DOHH2 (cell line): ENCODE results near the gene DMAC2.

ENCODE experiments used
- H3F3A ChIP-seq: fragments of 200-600 bp; sonication (generic), shearing (Covaris generic); 2 replicates; pipeline ENCODE4 v1.6.0; 2016; ENCODE audit warnings: antibody characterized with exemption, mild to moderate bottlenecking; ENCODE audit not compliant: control insufficient read depth, insufficient read depth
- H3K27ac ChIP-seq: fragments of 200-600 bp; sonication (generic); 2 replicates; pipeline ENCODE4 v1.5.1; 2014; ENCODE audit warnings: low read depth, mild to moderate bottlenecking, low read length, moderate library complexity
- H3K27me3 ChIP-seq: fragments of 200-600 bp; sonication (generic); 2 replicates; pipeline ENCODE4 v1.6.1; 2014; ENCODE audit warnings: mild to moderate bottlenecking, low read length, mixed read lengths; ENCODE audit not compliant: control insufficient read depth
- H3K36me3 ChIP-seq: fragments of 200-600 bp; sonication (generic); 2 replicates; pipeline ENCODE4 v1.6.1; 2014; ENCODE audit warnings: mild to moderate bottlenecking, low read length, moderate library complexity, mixed read lengths; ENCODE audit not compliant: control insufficient read depth
- H3K4me1 ChIP-seq: fragments of 200-600 bp; sonication (generic); 2 replicates; pipeline ENCODE4 v1.6.1; 2014; ENCODE audit warnings: mild to moderate bottlenecking, low read length, mixed read lengths; ENCODE audit not compliant: control insufficient read depth
- H3K4me2 ChIP-seq: fragments of 200-600 bp; sonication (generic); 2 replicates; pipeline ENCODE4 v1.6.0; 2014; ENCODE audit warnings: mild to moderate bottlenecking, low read length, moderate library complexity
- H3K4me3 ChIP-seq: fragments of 200-600 bp; sonication (generic); 2 replicates; pipeline ENCODE4 v1.5.1; 2014; ENCODE audit warnings: mild to moderate bottlenecking, low read length, mixed read lengths
- H3K79me2 ChIP-seq: fragments of 200-600 bp; sonication (generic); 2 replicates; pipeline ENCODE4 v1.6.1; 2014; ENCODE audit warnings: mild to moderate bottlenecking, low read length, mixed read lengths; ENCODE audit not compliant: control insufficient read depth
- H3K9me2 ChIP-seq: fragments of 200-600 bp; sonication (generic); replicated peaks from 2 replicates; pipeline ENCODE4 v1.6.1; 2014; ENCODE audit warnings: mild to moderate bottlenecking, low read length, mixed read lengths; ENCODE audit not compliant: control insufficient read depth
- H3K9me3 ChIP-seq: fragments of 200-600 bp; sonication (generic); 2 replicates; pipeline ENCODE4 v1.6.1; 2014; ENCODE audit warnings: antibody characterized with exemption, low read length, mixed read lengths; ENCODE audit not compliant: control insufficient read depth, insufficient read depth
- H4K20me1 ChIP-seq: fragments of 200-600 bp; sonication (generic); 2 replicates; pipeline ENCODE4 v1.6.0; 2014; ENCODE audit warnings: low read depth, mild to moderate bottlenecking, antibody characterized with exemption, low read length, moderate library complexity; ENCODE audit not compliant: control insufficient read depth, insufficient read depth
- CTCF ChIP-seq: fragments of 200-600 bp; sonication (generic); IDR thresholded peaks from one replicate; pipeline ENCODE4 v1.5.1; 2014; ENCODE audit warnings: antibody characterized with exemption, mild to moderate bottlenecking, low read depth, low read length; ENCODE audit not compliant: poor library complexity, severe bottlenecking
- EZH2phosphoT487 ChIP-seq: fragments of 200-600 bp; sonication (generic); IDR thresholded peaks from 2 replicates; pipeline ENCODE4 v1.6.1; 2017; ENCODE audit warnings: borderline replicate concordance, mild to moderate bottlenecking, antibody characterized with exemption, low read length, moderate library complexity, mixed read lengths

DMAC2 gene

GRCh38 chr19:41431426-41432386 lies 8.0 kb downstream of the DMAC2 start:
- Histone ChIP-seq H3K27me3 (no peaks in the 10 kb centered on the region), H3K79me2 (0 out of 2 replicates have a peak, but pooled peaks cover 3% of the 10 kb centered on the region), H3K4me2 (no peak overlapping the region), H3F3A (no peaks in the 10 kb centered on the region), H4K20me1 (no peaks in the 10 kb centered on the region), H3K36me3 (peaks cover 34% of the 10 kb centered on the region), H3K4me1 (peaks cover 17% of the 10 kb centered on the region), H3K27ac (no peak overlapping the region), H3K4me3 (no peak overlapping the region), H3K9me2 (no peaks in the 10 kb centered on the region), H3K9me3 (no peaks in the 10 kb centered on the region)
- peak; percentile 44 for TF ChIP-seq CTCF
- TF ChIP-seq EZH2phosphoT487, result no peak

GRCh38 chr19:41430922-41431321 lies 8.8 kb downstream of the DMAC2 start:
- H3K4me3 ChIP-seq, result no peak overlapping the region
- H3K79me2 ChIP-seq, result no peaks in the 10 kb centered on the region
- H3F3A ChIP-seq, result no peaks in the 10 kb centered on the region
- H3K27ac ChIP-seq, result no peak overlapping the region
- H3K4me2 ChIP-seq, result no peak overlapping the region
- no peaks in the 10 kb centered on the region for H4K20me1 ChIP-seq
- no peaks in the 10 kb centered on the region for H3K27me3 ChIP-seq
- H3K9me2 ChIP-seq, result no peaks in the 10 kb centered on the region
- peaks cover 28% of the 10 kb centered on the region for H3K36me3 ChIP-seq
- no peak for TF ChIP-seq EZH2phosphoT487
- no peak for TF ChIP-seq CTCF
- peaks cover 17% of the 10 kb centered on the region for H3K4me1 ChIP-seq
- no peaks in the 10 kb centered on the region for H3K9me3 ChIP-seq

- Histone ChIP-seq H3K36me3 (peaks cover 31% of the 10 kb centered on the region), H3K4me3 (no peak overlapping the region), H3K27me3 (no peaks in the 10 kb centered on the region), H4K20me1 (no peaks in the 10 kb centered on the region), H3K79me2 (no peaks in the 10 kb centered on the region), H3F3A (no peaks in the 10 kb centered on the region), H3K27ac (no peak overlapping the region), H3K9me2 (no peaks in the 10 kb centered on the region), H3K4me2 (peak overlapping the region; percentile 19; the same call in 1 of the 2 replicates), H3K4me1 (peaks cover 17% of the 10 kb centered on the region), H3K9me3 (no peaks in the 10 kb centered on the region)
- TF ChIP-seq CTCF, result no peak
- TF ChIP-seq EZH2phosphoT487, result no peak
Observed at GRCh38 chr19:41428481-41428859, 11.2 kb downstream of the DMAC2 start.
